HepG2 (cell line): ENCODE data around the gene CRADD. TPM values are rescaled to one million over a fixed set of nuclear protein-coding genes. Genes with fewer than 3 reads are reported as not detected.

Experiments used
- ATAC-seq: fragments of 200-7000 bp; cut with Tn5 transposase; 3 replicates; pipeline ENCODE4 v1.9.1; 2020; ENCODE audit warnings: mild to moderate bottlenecking, moderate library complexity
- BruUV-seq: library from RNA; stranded (reverse); fragments of 400-500 nt; replicated peaks from 2 replicates; lab custom pipeline; 2021; lab: Mats Ljungman, UMichigan
- CTCF ChIA-PET: fragments of 300-600 bp; formaldehyde crosslinking; extraction: SDS; loops from one replicate; lab custom pipeline; 2021; ENCODE audit warnings: low total read pairs, inconsistent platforms, low intra/inter-chr PET ratio; lab: Yijun Ruan, JAX
- POLR2A ChIA-PET: fragments of 350-600 bp; sonication (Branson Sonifier 250); formaldehyde crosslinking; loops from one replicate; lab custom pipeline; 2020; ENCODE audit warnings: antibody characterized with exemption, inconsistent platforms; lab: Yijun Ruan, JAX
- DNase-seq: peaks from one replicate; pipeline ENCODE4 v3.0.0-alpha.2; 2015; ENCODE audit warnings: low spot score
- FAIRE-seq: peaks from 3 replicates; lab custom pipeline; 2011; peaks lifted over from hg19 to GRCh38; lab: Jason Lieb, UNC
- H2AFZ ChIP-seq: one replicate; pipeline ENCODE4 v1.6.1; 2011; ENCODE audit warnings: low read length, inconsistent platforms
- H3K27ac ChIP-seq: fragments of 300-600 bp; 3 replicates; pipeline ENCODE4 v1.8.0; 2011; ENCODE audit warnings: mixed run types, mild to moderate bottlenecking, mixed read lengths, low read length, inconsistent platforms; ENCODE audit not compliant: insufficient read depth; ENCODE audit errors: extremely low read length
- H3K27me3 ChIP-seq, 2 experiments: fragments of 200-600 bp in 1 of 2; 2 replicates in 1 of 2; 3 replicates in 1 of 2; pipeline versions ENCODE4 v1.6.0 to v1.8.0; 2011; ENCODE audit warnings: low read length in 2 of 2, mild to moderate bottlenecking in 2 of 2, moderate library complexity in 2 of 2, inconsistent platforms in 1 of 2; ENCODE audit not compliant: insufficient read depth in 2 of 2, control insufficient read depth in 1 of 2
- H3K36me3 ChIP-seq, 2 experiments: fragments of 200-600 bp in 1 of 2; replicated peaks in 1 of 2; 2 replicates in 1 of 2; 3 replicates in 1 of 2; pipeline versions ENCODE4 v1.5.1 to v1.8.0; 2011; ENCODE audit warnings: low read length in 2 of 2, inconsistent platforms in 1 of 2; ENCODE audit not compliant: insufficient read depth in 2 of 2, control insufficient read depth in 1 of 2
- H3K4me1 ChIP-seq: 2 replicates; pipeline ENCODE4 v1.5.1; 2012; ENCODE audit warnings: low read length, inconsistent platforms; ENCODE audit not compliant: insufficient read depth
- H3K4me2 ChIP-seq: 2 replicates; pipeline ENCODE4 v1.6.0; 2011; ENCODE audit warnings: low read depth, low read length, inconsistent platforms
- H3K4me3 ChIP-seq, 3 experiments: fragments of 200-600 bp in 1 of 3; sonication (generic), shearing (Covaris generic) in 1 of 3; replicated peaks in 1 of 3; 2 replicates each; pipeline ENCODE4 v1.5.1; 2011 to 2016; ENCODE audit warnings: low read length in 3 of 3, inconsistent platforms in 2 of 3, low read depth in 2 of 3, mild to moderate bottlenecking in 2 of 3, control low read depth in 1 of 3, mixed read lengths in 1 of 3; ENCODE audit not compliant: insufficient read depth in 1 of 3
- H3K79me2 ChIP-seq: one replicate; pipeline ENCODE4 v1.6.1; 2011; ENCODE audit warnings: low read length, inconsistent platforms; ENCODE audit not compliant: insufficient read depth
- H3K9ac ChIP-seq: 2 replicates; pipeline ENCODE4 v1.6.0; 2011; ENCODE audit warnings: mild to moderate bottlenecking, low read depth, low read length, inconsistent platforms; ENCODE audit not compliant: insufficient read depth
- H3K9me3 ChIP-seq: 2 replicates; pipeline ENCODE4 v1.5.1; 2012; ENCODE audit warnings: mild to moderate bottlenecking, low read length
- H4K20me1 ChIP-seq: 2 replicates; pipeline ENCODE4 v1.6.0; 2011; ENCODE audit warnings: inconsistent platforms, mild to moderate bottlenecking, low read length, moderate library complexity; ENCODE audit not compliant: insufficient read depth
- CBFB ChIP-seq: sonication (generic); formaldehyde crosslinking; IDR thresholded peaks from 2 replicates; pipeline ENCODE4 v1.4.0; 2020; ENCODE audit warnings: missing genetic modification reagents
- CHD2 ChIP-seq: IDR thresholded peaks from 2 replicates; pipeline ENCODE4 v1.6.1; 2011; ENCODE audit warnings: low read depth, low read length, improper control_type of control experiment
- YEATS2 ChIP-seq: sonication (generic); formaldehyde crosslinking; IDR thresholded peaks from 2 replicates; pipeline ENCODE4 v1.4.0; 2020; ENCODE audit warnings: missing genetic modification reagents, borderline replicate concordance
- ZMYM2 ChIP-seq: sonication (generic); formaldehyde crosslinking; IDR thresholded peaks from 2 replicates; pipeline ENCODE4 v1.8.0; 2022; ENCODE audit warnings: mild to moderate bottlenecking, missing genetic modification reagents
- ZNF234 ChIP-seq: sonication (generic); formaldehyde crosslinking; conservative IDR thresholded peaks from 2 replicates; pipeline ENCODE4 v1.5.1; 2020; ENCODE audit warnings: mild to moderate bottlenecking, missing genetic modification reagents
- WGBS: methylation state at CpG from one replicate; pipeline ENCODE4 v1.1.6; 2017; ENCODE audit warnings: low lambda C conversion rate; 5-methylcytosine and 5-hydroxymethylcytosine counted together
- in situ Hi-C: cut with HindIII; loops from 2 replicates; pipeline ENCODE4 v1.10.0; 2017; ENCODE audit warnings: low pct_unique_long_range_greater_than_20kb; ENCODE audit not compliant: extremely low pct_ligation_motif_present
- intact Hi-C: fragments of 100-400 bp; cut with micrococcal nuclease; formaldehyde crosslinking; loops from one replicate; pipeline ENCODE4 v1.10.0; 2022; ENCODE audit not compliant: unreplicated experiment
- polyA plus RNA-seq, 8 experiments: library from polyadenylated mRNA; depleted of rRNA in 3 of 8; stranded (reverse) in 7 of 8; unstranded in 1 of 8; fragments of >200 nt; fragmentation: Illumina TruSeq in 4 of 8; extraction: Trizol in 4 of 8; gene quantifications; 2 replicates each; pipeline versions ENCODE4 v1.2.1 to v1.2.3, GENCODE V29; 2011 to 2016; ENCODE audit warnings: low read depth in 4 of 8, missing spikeins in 1 of 8, mixed read lengths in 1 of 8; ENCODE audit not compliant: insufficient read depth in 1 of 8
- total RNA-seq, 5 experiments: library from RNA; depleted of rRNA; stranded (reverse); fragments of >200 nt; fragmentation: Illumina TruSeq; extraction: Trizol; gene quantifications; 2 replicates each; pipeline ENCODE4 v1.2.3, GENCODE V29; 2016; ENCODE audit warnings: low read depth in 1 of 5
- TF ChIP-seq, protein P1 (sequence below): sonication (generic); formaldehyde crosslinking; conservative IDR thresholded peaks from 2 replicates; pipeline ENCODE4 v1.4.0; 2020; ENCODE audit warnings: missing genetic modification reagents
- TF ChIP-seq, protein P2 (sequence below): sonication (generic); formaldehyde crosslinking; IDR thresholded peaks from 2 replicates; pipeline ENCODE4 v1.5.1; 2020; ENCODE audit warnings: missing genetic modification reagents, mild to moderate bottlenecking, borderline replicate concordance
- TF ChIP-seq, protein P3 (sequence below): sonication (generic); formaldehyde crosslinking; IDR thresholded peaks from 2 replicates; pipeline ENCODE4 v1.5.0; 2020; ENCODE audit warnings: missing genetic modification reagents
- TF ChIP-seq, protein P4 (sequence below): sonication (generic); formaldehyde crosslinking; IDR thresholded peaks from 2 replicates; pipeline ENCODE4 v1.9.0; 2021; ENCODE audit warnings: missing genetic modification reagents, mild to moderate bottlenecking, borderline replicate concordance

Gene CRADD
- total and polyA plus RNA-seq, 2 of the 13 experiments (the other 11 are each of a cell fraction or from before 2014, with no cell fraction given), result 12.4 to 18.8 TPM

DNA sequence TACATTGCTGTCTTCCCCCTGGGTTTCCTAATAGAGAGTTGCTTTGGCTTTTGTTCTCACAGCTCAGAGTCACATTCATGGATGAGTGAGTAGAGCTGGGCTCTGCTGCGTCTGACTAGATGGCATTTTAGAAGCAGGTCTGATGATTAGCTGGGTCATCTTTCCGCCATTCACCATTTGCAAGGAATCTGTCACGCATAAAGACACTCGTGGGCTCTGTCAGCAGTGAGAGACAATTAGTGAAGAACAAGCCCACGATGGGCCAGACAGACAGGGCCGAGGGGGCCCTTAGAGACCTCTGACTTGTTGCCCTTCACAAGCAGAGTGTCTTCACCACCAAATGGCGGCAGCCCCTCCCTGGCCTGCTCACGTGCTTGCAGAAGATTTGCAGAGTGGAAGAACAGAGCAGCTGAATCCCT is 175.0 kb downstream of the CRADD start:
- Histone ChIP-seq H3K4me1 (no peaks in the 10 kb centered on the region), H3K36me3 (no peaks in the 10 kb centered on the region; a peak in 1 of 5 replicates), H3K27ac (no peak overlapping the region), H4K20me1 (no peaks in the 10 kb centered on the region), H3K4me3 (no peak overlapping the region), H3K4me2 (no peak overlapping the region), H3K79me2 (no peaks in the 10 kb centered on the region), H3K27me3 (no peaks in the 10 kb centered on the region), H3K9me3 (no peaks in the 10 kb centered on the region), H3K9ac (no peak overlapping the region), H2AFZ (no peak overlapping the region)
- ChIA-PET CTCF (no interaction called here), POLR2A (no interaction called here)
- 87% methylated on average over 8 of the region's 8 CpGs for whole genome bisulfite sequencing
- intact Hi-C loops, result no loop called here
- in situ Hi-C loops, result no loop called here
- ATAC-seq (no peak), FAIRE-seq (no peak), DNase-seq (no peak)
- TF ChIP-seq, protein P1, sequence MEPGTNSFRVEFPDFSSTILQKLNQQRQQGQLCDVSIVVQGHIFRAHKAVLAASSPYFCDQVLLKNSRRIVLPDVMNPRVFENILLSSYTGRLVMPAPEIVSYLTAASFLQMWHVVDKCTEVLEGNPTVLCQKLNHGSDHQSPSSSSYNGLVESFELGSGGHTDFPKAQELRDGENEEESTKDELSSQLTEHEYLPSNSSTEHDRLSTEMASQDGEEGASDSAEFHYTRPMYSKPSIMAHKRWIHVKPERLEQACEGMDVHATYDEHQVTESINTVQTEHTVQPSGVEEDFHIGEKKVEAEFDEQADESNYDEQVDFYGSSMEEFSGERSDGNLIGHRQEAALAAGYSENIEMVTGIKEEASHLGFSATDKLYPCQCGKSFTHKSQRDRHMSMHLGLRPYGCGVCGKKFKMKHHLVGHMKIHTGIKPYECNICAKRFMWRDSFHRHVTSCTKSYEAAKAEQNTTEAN (CRISPR knock-in tag), result no peak
- TF ChIP-seq, protein P2, sequence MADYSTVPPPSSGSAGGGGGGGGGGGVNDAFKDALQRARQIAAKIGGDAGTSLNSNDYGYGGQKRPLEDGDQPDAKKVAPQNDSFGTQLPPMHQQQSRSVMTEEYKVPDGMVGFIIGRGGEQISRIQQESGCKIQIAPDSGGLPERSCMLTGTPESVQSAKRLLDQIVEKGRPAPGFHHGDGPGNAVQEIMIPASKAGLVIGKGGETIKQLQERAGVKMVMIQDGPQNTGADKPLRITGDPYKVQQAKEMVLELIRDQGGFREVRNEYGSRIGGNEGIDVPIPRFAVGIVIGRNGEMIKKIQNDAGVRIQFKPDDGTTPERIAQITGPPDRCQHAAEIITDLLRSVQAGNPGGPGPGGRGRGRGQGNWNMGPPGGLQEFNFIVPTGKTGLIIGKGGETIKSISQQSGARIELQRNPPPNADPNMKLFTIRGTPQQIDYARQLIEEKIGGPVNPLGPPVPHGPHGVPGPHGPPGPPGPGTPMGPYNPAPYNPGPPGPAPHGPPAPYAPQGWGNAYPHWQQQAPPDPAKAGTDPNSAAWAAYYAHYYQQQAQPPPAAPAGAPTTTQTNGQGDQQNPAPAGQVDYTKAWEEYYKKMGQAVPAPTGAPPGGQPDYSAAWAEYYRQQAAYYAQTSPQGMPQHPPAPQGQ (CRISPR knock-in tag), result no peak
- BruUV-seq, result no TSS peak

DNA sequence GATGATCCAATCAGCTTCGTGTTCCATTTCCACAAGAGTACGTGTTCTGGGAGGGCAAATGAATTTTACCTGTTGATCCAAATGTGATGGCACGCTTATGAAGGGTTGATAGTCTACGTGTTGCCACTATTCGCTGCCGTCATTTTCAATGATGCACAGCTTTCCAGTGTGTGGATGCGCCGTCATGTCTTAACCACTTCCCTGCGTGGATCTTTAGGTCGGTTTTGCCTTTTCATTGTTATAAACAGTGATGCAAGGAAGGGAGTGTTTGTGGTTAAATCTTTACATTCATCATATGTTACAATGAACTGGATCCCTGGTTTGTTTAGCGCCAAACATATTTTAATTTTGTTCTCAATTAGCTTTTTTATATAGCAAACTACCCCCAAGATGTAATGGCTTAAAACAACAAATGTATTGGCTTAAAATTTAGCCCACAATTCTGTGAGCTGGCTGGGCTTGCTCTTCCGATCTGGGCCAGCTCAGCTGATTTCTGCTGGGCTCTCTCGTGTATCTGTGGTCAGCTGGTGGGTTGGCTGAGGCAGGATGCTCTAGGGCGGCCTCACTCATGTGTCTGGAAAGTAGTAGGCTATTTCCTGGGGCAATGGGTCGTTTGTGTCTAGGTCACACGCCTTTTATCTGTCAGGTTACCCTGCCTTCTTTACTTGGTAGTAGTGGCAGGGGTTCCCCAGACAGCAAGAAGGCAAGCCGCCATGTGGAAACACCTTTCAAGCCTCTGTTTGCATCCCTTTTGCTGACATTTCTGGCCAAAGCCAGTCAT is 176.7 kb downstream of the CRADD start:
- ATAC-seq, result no peak
- intact Hi-C loops, result no loop called here
- 85% methylated on average over 17 of the region's 17 CpGs for WGBS

More for the DNA sequence above, 176.7 kb downstream of the CRADD start:
- no peaks in the 10 kb centered on the region for H3K27me3 ChIP-seq
- no peak for TF ChIP-seq CBFB (CRISPR knock-in tag)
- TF ChIP-seq, protein P3, sequence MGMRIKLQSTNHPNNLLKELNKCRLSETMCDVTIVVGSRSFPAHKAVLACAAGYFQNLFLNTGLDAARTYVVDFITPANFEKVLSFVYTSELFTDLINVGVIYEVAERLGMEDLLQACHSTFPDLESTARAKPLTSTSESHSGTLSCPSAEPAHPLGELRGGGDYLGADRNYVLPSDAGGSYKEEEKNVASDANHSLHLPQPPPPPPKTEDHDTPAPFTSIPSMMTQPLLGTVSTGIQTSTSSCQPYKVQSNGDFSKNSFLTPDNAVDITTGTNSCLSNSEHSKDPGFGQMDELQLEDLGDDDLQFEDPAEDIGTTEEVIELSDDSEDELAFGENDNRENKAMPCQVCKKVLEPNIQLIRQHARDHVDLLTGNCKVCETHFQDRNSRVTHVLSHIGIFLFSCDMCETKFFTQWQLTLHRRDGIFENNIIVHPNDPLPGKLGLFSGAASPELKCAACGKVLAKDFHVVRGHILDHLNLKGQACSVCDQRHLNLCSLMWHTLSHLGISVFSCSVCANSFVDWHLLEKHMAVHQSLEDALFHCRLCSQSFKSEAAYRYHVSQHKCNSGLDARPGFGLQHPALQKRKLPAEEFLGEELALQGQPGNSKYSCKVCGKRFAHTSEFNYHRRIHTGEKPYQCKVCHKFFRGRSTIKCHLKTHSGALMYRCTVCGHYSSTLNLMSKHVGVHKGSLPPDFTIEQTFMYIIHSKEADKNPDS (CRISPR knock-in tag), result no peak
- TF ChIP-seq, protein P4, sequence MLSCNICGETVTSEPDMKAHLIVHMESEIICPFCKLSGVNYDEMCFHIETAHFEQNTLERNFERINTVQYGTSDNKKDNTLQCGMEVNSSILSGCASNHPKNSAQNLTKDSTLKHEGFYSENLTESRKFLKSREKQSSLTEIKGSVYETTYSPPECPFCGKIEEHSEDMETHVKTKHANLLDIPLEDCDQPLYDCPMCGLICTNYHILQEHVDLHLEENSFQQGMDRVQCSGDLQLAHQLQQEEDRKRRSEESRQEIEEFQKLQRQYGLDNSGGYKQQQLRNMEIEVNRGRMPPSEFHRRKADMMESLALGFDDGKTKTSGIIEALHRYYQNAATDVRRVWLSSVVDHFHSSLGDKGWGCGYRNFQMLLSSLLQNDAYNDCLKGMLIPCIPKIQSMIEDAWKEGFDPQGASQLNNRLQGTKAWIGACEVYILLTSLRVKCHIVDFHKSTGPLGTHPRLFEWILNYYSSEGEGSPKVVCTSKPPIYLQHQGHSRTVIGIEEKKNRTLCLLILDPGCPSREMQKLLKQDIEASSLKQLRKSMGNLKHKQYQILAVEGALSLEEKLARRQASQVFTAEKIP (CRISPR knock-in tag), result no peak
- no peak for TF ChIP-seq ZMYM2 (CRISPR knock-in tag)
- TF ChIP-seq YEATS2 (CRISPR knock-in tag), result no peak
- no peak for TF ChIP-seq ZNF234 (CRISPR knock-in tag)
- TF ChIP-seq CHD2, result no peak
- TF ChIP-seq, all 625 proteins: peak for 0
- Histone ChIP-seq H3K4me2 (no peak overlapping the region), H3K4me3 (no peak overlapping the region), H4K20me1 (no peaks in the 10 kb centered on the region), H2AFZ (no peak overlapping the region), H3K27ac (no peak overlapping the region), H3K4me1 (no peaks in the 10 kb centered on the region), H3K9ac (no peak overlapping the region), H3K9me3 (no peaks in the 10 kb centered on the region), H3K36me3 (no peaks in the 10 kb centered on the region; a peak in 1 of 5 replicates), H3K79me2 (no peaks in the 10 kb centered on the region)
- ChIA-PET CTCF (no interaction called here), POLR2A (no interaction called here)
- DNase-seq, result no peak
- BruUV-seq, result no TSS peak
- no peak for FAIRE-seq
- in situ Hi-C loops, result no loop called here
